ENCODE data around the gene CGB5. TPM values are rescaled to one million over a fixed set of nuclear protein-coding genes. Genes with fewer than 3 reads are reported as not detected.
A peak's percentile ranks its signal among the peaks of the same experiment; 100 is the strongest.
"Not testable (repeated sequence)": the region's sequence is repeated elsewhere in the genome, so short reads cannot be mapped to it uniquely, and the experiment has no call there.

CGB5 gene
- total RNA-seq, 1 donor from 2014 or later = 6.5 TPM

GRCh38 chr19:49031642-49032301 lies 11.9 kb upstream of the CGB5 start, which contains the start of gene CGB2:
Gene CGB2, plus strand, starts transcription at chr19:49031890. Its CDS starts 206 bp downstream, at chr19:49032096.
- peak within 1 kb of the TSS; percentile 26 for H3K27ac Mint-ChIP-seq (ENCODE audit: unreplicated experiment)
- TF ChIP-seq CTCF (IDR thresholded peaks at IDR 0.05; ENCODE audit: insufficient read depth, low read depth, low read length) = peak; percentile 29
- not testable (repeated sequence) for H3K4me1 Mint-ChIP-seq (ENCODE audit: low read depth, unreplicated experiment); H3K36me3 Mint-ChIP-seq (ENCODE audit: low read depth, unreplicated experiment); H3K4me3 ChIP-seq (ENCODE audit: insufficient read depth, low read depth, low read length); H3K9me3 ChIP-seq (ENCODE audit: insufficient read depth, low read depth, low read length); H3K27me3 Mint-ChIP-seq (ENCODE audit: low read depth, unreplicated experiment); H3K27me3 ChIP-seq (ENCODE audit: insufficient read depth, low read length); H3K79me2 ChIP-seq (ENCODE audit: insufficient read depth, low read length); H2AFZ ChIP-seq (ENCODE audit: low read depth, low read length); H3K36me3 ChIP-seq (ENCODE audit: insufficient read depth, low read length); DNase-seq (ENCODE audit: low read depth); H3K4me1 ChIP-seq (ENCODE audit: insufficient read depth, low read length); H4K20me1 ChIP-seq (ENCODE audit: insufficient read depth, low read length); H3K9ac ChIP-seq (ENCODE audit: low read length); H3K9me3 Mint-ChIP-seq (ENCODE audit: unreplicated experiment); FAIRE-seq; H3K4me2 ChIP-seq (ENCODE audit: low read length); H3K4me3 Mint-ChIP-seq (ENCODE audit: unreplicated experiment); H3K27ac ChIP-seq (ENCODE audit: low read depth, low read length)

- H3K4me3 ChIP-seq (ENCODE audit: insufficient read depth, low read depth, low read length); H4K20me1 ChIP-seq (ENCODE audit: insufficient read depth, low read length); H3K27me3 Mint-ChIP-seq (ENCODE audit: low read depth, unreplicated experiment); H3K9ac ChIP-seq (ENCODE audit: low read length); H3K79me2 ChIP-seq (ENCODE audit: insufficient read depth, low read length); H2AFZ ChIP-seq (ENCODE audit: low read depth, low read length); H3K9me3 Mint-ChIP-seq (ENCODE audit: unreplicated experiment); H3K27ac Mint-ChIP-seq (ENCODE audit: unreplicated experiment); H3K36me3 Mint-ChIP-seq (ENCODE audit: low read depth, unreplicated experiment); H3K36me3 ChIP-seq (ENCODE audit: insufficient read depth, low read length); H3K27ac ChIP-seq (ENCODE audit: low read depth, low read length); H3K4me2 ChIP-seq (ENCODE audit: low read length); DNase-seq (ENCODE audit: low read depth); H3K9me3 ChIP-seq (ENCODE audit: insufficient read depth, low read depth, low read length); H3K27me3 ChIP-seq (ENCODE audit: insufficient read depth, low read length); FAIRE-seq; H3K4me3 Mint-ChIP-seq (ENCODE audit: unreplicated experiment): not testable (repeated sequence)
- H3K4me1 Mint-ChIP-seq (ENCODE audit: low read depth, unreplicated experiment) = peaks cover 11% of the 10 kb centered on the region
- peaks cover 13% of the 10 kb centered on the region for H3K4me1 ChIP-seq (ENCODE audit: insufficient read depth, low read length)
- TF ChIP-seq CTCF (IDR thresholded peaks at IDR 0.05; ENCODE audit: insufficient read depth, low read depth, low read length) = peak; percentile 20
These were observed 6.8 kb upstream of the CGB5 start, which contains the start of gene CGB1 for GRCh38 chr19:49036815-49037214. Gene CGB1, minus strand, starts transcription at chr19:49036895. Its CDS starts 184 bp downstream, at chr19:49036711.

- H3K27ac Mint-ChIP-seq (ENCODE audit: unreplicated experiment) = peak overlapping the region; percentile 89
- not testable (repeated sequence) for H3K4me3 Mint-ChIP-seq (ENCODE audit: unreplicated experiment); H3K27me3 Mint-ChIP-seq (ENCODE audit: low read depth, unreplicated experiment); H3K36me3 Mint-ChIP-seq (ENCODE audit: low read depth, unreplicated experiment); H3K9me3 Mint-ChIP-seq (ENCODE audit: unreplicated experiment); H3K9me3 ChIP-seq (ENCODE audit: insufficient read depth, low read depth, low read length); DNase-seq (ENCODE audit: low read depth); H3K4me3 ChIP-seq (ENCODE audit: insufficient read depth, low read depth, low read length); H3K36me3 ChIP-seq (ENCODE audit: insufficient read depth, low read length); H3K27me3 ChIP-seq (ENCODE audit: insufficient read depth, low read length); H2AFZ ChIP-seq (ENCODE audit: low read depth, low read length); H4K20me1 ChIP-seq (ENCODE audit: insufficient read depth, low read length); FAIRE-seq; H3K79me2 ChIP-seq (ENCODE audit: insufficient read depth, low read length)
- Histone ChIP-seq H3K27ac (ENCODE audit: low read depth, low read length) (peak overlapping the region; percentile 64), H3K4me2 (ENCODE audit: low read length) (peak overlapping the region; percentile 62), H3K9ac (ENCODE audit: low read length) (peak overlapping the region; percentile 35), H3K4me1 (ENCODE audit: insufficient read depth, low read length) (peaks cover 19% of the 10 kb centered on the region)
- H3K4me1 Mint-ChIP-seq (ENCODE audit: low read depth, unreplicated experiment) = peaks cover 19% of the 10 kb centered on the region
These were observed 5.5 kb upstream of the CGB5 start for GRCh38 chr19:49038111-49038510.

GRCh38 chr19:49038557-49039276 lies 4.9 kb upstream of the CGB5 start:
- peak overlapping the region; percentile 95 for H3K27ac Mint-ChIP-seq (ENCODE audit: unreplicated experiment)
- H2AFZ ChIP-seq (ENCODE audit: low read depth, low read length) = peak overlapping the region; percentile 34
- H3K4me1 Mint-ChIP-seq (ENCODE audit: low read depth, unreplicated experiment) = peaks cover 19% of the 10 kb centered on the region
- H3K9ac ChIP-seq (ENCODE audit: low read length) = peak overlapping the region; percentile 50
- peaks cover 19% of the 10 kb centered on the region for H3K4me1 ChIP-seq (ENCODE audit: insufficient read depth, low read length)
- peak overlapping the region; percentile 81 for H3K27ac ChIP-seq (ENCODE audit: low read depth, low read length)
- not testable (repeated sequence) for H3K36me3 Mint-ChIP-seq (ENCODE audit: low read depth, unreplicated experiment); H3K9me3 Mint-ChIP-seq (ENCODE audit: unreplicated experiment); H3K27me3 ChIP-seq (ENCODE audit: insufficient read depth, low read length); H3K36me3 ChIP-seq (ENCODE audit: insufficient read depth, low read length); H3K9me3 ChIP-seq (ENCODE audit: insufficient read depth, low read depth, low read length); H3K27me3 Mint-ChIP-seq (ENCODE audit: low read depth, unreplicated experiment); H3K79me2 ChIP-seq (ENCODE audit: insufficient read depth, low read length); H3K4me3 ChIP-seq (ENCODE audit: insufficient read depth, low read depth, low read length); H4K20me1 ChIP-seq (ENCODE audit: insufficient read depth, low read length)
- H3K4me2 ChIP-seq (ENCODE audit: low read length) = peak overlapping the region; percentile 62
- DNase-seq (ENCODE audit: low read depth) (peak; percentile 78), FAIRE-seq (peak; percentile 17)
- H3K4me3 Mint-ChIP-seq (ENCODE audit: unreplicated experiment) = peak overlapping the region; percentile 69

Measured in astrocyte (in vitro differentiated cells and primary cell).